BJ (cell line): ENCODE data around the gene MAP2. TPM values are rescaled to one million over a fixed set of nuclear protein-coding genes. Genes with fewer than 3 reads are reported as not detected.

Experiments
- CTCF ChIA-PET: fragments of 350-600 bp; formaldehyde crosslinking; extraction: SDS; loops from one replicate; lab custom pipeline; 2021; ENCODE audit warnings: antibody characterized with exemption, inconsistent platforms; lab: Yijun Ruan, JAX
- POLR2A ChIA-PET: fragments of 300-600 bp; sonication (Branson Sonifier 250); formaldehyde crosslinking; extraction: SDS; loops from one replicate; lab custom pipeline; 2021; ENCODE audit warnings: antibody characterized with exemption; lab: Charles Lee
- DNase-seq: peaks from one replicate; pipeline ENCODE4 v3.0.0-alpha.2; 2011; ENCODE audit warnings: low read depth
- H3K27me3 ChIP-seq: 2 replicates; pipeline ENCODE4 v1.6.0; 2011; ENCODE audit warnings: low read length; ENCODE audit not compliant: control insufficient read depth, insufficient read depth
- H3K36me3 ChIP-seq: 2 replicates; pipeline ENCODE4 v1.5.1; 2011; ENCODE audit warnings: low read length; ENCODE audit not compliant: control insufficient read depth, insufficient read depth
- H3K4me3 ChIP-seq: 2 replicates; pipeline ENCODE4 v1.5.1; 2011; ENCODE audit warnings: low read depth, mild to moderate bottlenecking, control low read depth, low read length
- CTCF ChIP-seq: IDR thresholded peaks from 2 replicates; pipeline ENCODE4 v1.5.1; 2011; ENCODE audit warnings: low read depth, mild to moderate bottlenecking, control low read depth, inconsistent platforms, low read length, moderate library complexity; ENCODE audit not compliant: insufficient read depth
- polyA plus RNA-seq: library from polyadenylated mRNA; depleted of rRNA; stranded (reverse); fragments of >200 nt; gene quantifications from 2 replicates; pipeline ENCODE4 v1.2.3, GENCODE V29; 2011

The MAP2 gene
- polyA plus RNA-seq, 1 experiment = 3.5 TPM

GRCh38 chr2:209451209-209451834, 27.5 kb downstream of the MAP2 start:
- TF ChIP-seq CTCF = no peak
- DNase-seq = no peak
- Histone ChIP-seq H3K4me3 (no peak overlapping the region), H3K36me3 (no peaks in the 10 kb centered on the region), H3K27me3 (no peaks in the 10 kb centered on the region)
- ChIA-PET POLR2A (no interaction called here), CTCF (interaction anchor here (0.6 kb wide), 1 partner anchor 27 kb away, joined by 3 read pairs; the partner anchor contains the start of gene MAP2)

- no peak for TF ChIP-seq CTCF
- H3K36me3 ChIP-seq = no peaks in the 10 kb centered on the region
- no peak overlapping the region for H3K4me3 ChIP-seq
- no peak for DNase-seq
- no peaks in the 10 kb centered on the region for H3K27me3 ChIP-seq
- ChIA-PET POLR2A (interaction anchor here (0.7 kb wide), 1 partner anchor 22 kb away, joined by 3 read pairs; no protein-coding TSS in a partner anchor), CTCF (interaction anchor here (0.6 kb wide), 1 partner anchor 262 kb away, joined by 3 read pairs; no protein-coding TSS in a partner anchor)
Measured at GRCh38 chr2:209456489-209456888, 32.6 kb downstream of the MAP2 start.

- POLR2A ChIA-PET = interaction anchor here (0.6 kb wide), 1 partner anchor 36 kb away, joined by 3 read pairs; no protein-coding TSS in a partner anchor
- Histone ChIP-seq H3K27me3 (no peaks in the 10 kb centered on the region), H3K4me3 (no peak overlapping the region), H3K36me3 (no peaks in the 10 kb centered on the region)
- CTCF ChIA-PET = interaction anchor here (0.8 to 0.9 kb wide), 2 partner anchors 21 to 34 kb away, joined by 3 read pairs; partner anchors contain the start of gene MAP2
- no peak for DNase-seq
- no peak for TF ChIP-seq CTCF
Measured at GRCh38 chr2:209458008-209458979, 34.4 kb downstream of the MAP2 start.

GRCh38 chr2:209459359-209459758, 35.5 kb downstream of the MAP2 start:
- H3K27me3 ChIP-seq = no peaks in the 10 kb centered on the region
- POLR2A ChIA-PET = no interaction called here
- CTCF ChIA-PET = no interaction called here
- no peak overlapping the region for H3K4me3 ChIP-seq
- DNase-seq = no peak
- TF ChIP-seq CTCF = no peak
- no peaks in the 10 kb centered on the region for H3K36me3 ChIP-seq

- TF ChIP-seq CTCF = no peak
- ChIA-PET POLR2A (no interaction called here), CTCF (interaction anchor here (0.6 to 0.7 kb wide), 2 partner anchors 103 to 117 kb away, joined by 3 read pairs; no protein-coding TSS in a partner anchor)
- Histone ChIP-seq H3K4me3 (no peak overlapping the region), H3K27me3 (no peaks in the 10 kb centered on the region), H3K36me3 (no peaks in the 10 kb centered on the region)
- no peak for DNase-seq
Measured at GRCh38 chr2:209460151-209460761, 36.4 kb downstream of the MAP2 start.
